Amygdala (tissue), 56 donors: ENCODE measurements around the gene HMGB1.
A peak's percentile ranks its signal among the peaks of the same experiment; 100 is the strongest.

Experiments used
- DNase-seq, 56 donors: peaks; one replicate each; lab custom pipeline; 2025; lab: John Stamatoyannopoulos, UW

HMGB1 gene

DNA sequence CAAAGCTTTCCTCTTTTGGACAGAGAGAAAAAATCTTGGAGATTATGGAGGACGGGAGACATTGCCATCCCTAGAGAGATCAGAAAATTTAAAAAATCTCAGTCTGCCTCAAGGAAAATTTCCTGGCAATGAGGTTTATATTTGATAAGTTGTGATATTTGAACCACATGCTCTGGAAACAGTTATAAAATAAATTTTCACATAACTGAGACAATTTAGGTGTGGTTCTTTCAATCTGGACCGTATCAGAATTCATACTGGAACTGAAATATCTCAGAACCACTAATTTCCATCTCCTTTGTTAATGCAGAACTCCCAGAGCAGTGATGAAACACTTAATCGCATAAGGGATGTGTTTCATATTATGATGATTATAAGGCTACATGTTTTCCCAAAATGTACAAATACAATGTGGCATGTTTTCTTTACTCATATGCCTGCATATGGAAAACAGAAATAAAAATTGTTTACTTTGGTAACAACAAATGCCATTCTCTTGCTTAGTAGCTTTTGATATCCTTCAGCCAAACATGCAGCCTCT lies 29.8 kb downstream of the HMGB1 start:
- no peak for DNase-seq

DNA sequence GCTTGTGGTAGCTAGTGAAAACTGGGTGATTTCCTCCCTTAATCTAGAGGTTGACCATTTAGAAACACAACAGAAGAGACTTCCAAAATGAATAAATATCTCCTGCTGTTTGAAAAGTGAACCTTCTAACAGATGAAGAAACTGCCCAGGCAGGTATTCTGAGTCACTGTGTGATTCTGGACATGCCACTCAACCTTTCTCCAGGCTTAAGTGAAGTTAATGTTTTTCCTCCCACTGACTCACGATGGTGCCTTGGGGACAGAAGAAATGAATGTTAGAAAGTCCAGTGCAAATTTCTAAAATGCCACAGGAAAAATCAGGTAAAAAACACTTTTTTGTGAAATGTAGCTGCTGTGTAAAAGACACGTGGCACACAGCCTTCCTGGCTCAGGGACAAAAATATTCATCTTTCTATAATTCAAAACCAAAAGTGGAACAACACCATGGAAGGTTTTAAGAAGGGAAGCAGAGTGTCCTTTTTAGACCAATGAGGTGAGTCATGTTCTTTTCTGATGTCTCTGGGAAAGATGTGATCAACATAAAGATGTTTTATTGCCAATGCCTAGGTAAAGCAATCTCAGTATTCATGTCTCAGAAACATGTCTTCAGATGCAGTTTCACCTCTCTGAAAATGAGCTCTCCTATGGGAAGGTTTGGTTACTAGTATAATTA lies 34.3 kb downstream of the HMGB1 start:
- no peak for DNase-seq

DNA sequence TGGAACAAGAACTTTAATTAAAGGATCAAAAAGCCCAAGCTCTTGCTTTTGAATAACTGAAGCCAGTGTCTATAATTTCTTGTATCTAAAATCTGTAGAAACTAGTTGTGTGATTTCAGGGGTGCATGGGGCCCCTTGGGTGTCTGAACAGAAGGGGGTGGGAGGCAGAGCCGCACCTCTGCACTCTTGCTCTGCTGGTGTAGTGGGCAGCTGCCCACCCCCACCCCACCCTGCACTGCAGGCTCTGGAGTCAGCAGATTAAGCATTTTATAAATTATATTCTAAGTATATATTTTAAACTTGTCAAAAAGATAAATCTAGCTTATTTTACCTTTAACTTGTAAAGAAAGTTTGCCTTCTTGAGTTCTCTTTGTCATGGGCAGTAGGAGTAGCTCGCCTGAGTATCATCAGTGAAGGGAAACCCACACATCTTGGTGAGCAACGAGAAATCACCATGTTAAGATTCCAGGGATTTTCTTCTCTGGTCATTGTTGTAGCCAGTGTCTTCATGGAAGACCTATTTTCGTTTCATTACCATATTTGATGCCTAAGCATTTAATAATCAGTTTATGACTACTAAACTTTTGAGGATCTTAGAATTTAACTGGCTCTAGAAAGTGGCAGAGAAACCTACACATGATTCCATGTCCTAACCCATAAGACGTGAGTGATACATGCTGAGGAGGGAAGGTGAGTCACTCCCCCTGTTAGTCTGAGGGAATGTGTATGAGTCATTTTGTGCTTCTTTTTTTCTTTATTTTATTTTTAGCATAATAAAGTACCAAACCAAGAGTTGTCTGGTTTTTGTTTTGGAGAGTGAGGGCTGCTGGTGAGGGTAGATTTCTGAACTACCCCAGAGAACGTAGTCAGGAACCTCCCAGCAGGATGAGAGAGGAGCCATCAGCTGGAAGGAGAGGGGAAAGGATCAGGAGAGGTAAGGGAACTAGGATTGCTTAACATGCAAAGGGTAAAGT lies 35.7 kb downstream of the HMGB1 start:
- DNase-seq, result no peak

DNA sequence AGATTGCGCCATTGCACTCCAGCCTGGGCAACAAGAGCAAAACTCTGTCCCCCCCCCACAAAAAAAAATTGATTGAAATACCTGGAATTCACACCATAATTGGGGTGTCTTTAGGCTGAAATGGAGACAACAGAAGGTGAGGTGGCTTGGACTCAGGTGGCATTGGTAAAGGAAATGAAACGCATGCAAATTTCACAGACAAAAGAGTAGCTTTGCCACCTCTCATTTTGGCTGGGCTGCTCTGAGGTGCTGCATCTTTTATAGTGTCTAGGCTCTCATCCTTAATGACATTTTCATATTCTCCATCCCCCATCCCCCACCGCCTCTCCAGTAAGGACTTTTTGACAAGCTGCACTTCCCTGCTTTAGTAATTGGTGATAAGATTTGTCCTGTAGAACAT lies 36.5 kb downstream of the HMGB1 start:
- no peak for DNase-seq

DNA sequence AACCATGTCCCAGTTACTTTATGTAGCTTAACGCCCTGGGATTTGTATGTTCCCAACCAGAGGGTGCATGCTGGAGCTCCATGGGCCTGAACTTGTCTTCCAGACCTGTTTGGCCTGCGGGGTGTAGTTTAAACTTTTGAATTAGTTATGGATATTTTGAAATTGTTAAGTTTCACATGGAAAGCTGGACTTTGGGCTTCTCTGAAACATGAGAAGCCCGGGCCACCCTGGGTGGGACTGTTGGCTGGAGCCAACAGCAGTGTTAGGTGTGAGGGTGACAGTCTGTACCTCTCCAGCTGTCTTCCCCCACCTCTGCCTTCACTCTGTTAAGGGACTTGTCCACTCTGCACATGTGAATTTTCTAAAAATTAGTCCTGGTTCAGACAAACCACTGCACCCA lies 41.8 kb downstream of the HMGB1 start:
- no peak for DNase-seq

DNA sequence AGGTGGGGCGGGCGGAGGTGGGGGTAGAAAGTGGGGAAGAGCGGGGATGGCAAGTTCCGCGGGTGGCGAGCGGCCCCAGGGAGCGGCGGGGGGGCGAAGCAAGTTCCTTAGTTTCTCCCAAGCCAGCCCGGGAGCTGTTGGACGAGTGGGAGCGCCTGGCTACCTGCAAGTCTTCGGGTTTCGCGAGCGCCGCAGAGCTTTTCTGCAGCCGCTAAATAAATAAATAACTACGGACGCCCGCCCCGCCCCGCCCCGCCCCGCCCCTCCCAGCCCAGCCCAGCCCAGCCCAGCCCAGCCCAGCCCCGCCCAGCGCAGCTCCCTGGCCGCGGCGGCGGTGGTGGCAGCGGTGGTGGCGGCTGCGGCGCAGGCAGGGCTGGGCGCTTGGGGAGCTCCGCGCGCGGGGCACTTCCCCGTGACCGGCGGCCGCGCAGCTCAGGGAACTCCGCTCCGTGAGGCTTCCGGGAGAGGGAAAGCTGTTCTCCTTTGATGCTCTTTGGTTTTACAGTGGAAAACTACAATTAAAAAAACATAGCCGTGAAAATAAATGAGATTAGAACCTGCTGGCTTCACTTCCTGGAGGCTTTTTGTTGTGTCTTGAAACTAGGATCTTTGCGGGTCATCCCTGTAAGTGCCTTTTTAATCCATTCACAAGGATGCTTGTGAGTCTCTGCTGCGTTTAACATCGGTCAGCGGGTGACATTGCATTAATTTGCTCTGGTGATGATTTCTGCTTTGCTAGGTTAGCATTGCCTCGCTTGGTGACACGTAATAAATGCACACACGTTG lies 43.5 kb downstream of the HMGB1 start, which contains the start of gene UBE2L5:
Gene UBE2L5 (plus strand): TSS at position 440 of the 786 bp plus-strand sequence. CDS start 5,498 bp downstream, outside the sequence.
- peak in 52 of 56 donors; percentile 7 to 89 (median 59) for DNase-seq

DNA sequence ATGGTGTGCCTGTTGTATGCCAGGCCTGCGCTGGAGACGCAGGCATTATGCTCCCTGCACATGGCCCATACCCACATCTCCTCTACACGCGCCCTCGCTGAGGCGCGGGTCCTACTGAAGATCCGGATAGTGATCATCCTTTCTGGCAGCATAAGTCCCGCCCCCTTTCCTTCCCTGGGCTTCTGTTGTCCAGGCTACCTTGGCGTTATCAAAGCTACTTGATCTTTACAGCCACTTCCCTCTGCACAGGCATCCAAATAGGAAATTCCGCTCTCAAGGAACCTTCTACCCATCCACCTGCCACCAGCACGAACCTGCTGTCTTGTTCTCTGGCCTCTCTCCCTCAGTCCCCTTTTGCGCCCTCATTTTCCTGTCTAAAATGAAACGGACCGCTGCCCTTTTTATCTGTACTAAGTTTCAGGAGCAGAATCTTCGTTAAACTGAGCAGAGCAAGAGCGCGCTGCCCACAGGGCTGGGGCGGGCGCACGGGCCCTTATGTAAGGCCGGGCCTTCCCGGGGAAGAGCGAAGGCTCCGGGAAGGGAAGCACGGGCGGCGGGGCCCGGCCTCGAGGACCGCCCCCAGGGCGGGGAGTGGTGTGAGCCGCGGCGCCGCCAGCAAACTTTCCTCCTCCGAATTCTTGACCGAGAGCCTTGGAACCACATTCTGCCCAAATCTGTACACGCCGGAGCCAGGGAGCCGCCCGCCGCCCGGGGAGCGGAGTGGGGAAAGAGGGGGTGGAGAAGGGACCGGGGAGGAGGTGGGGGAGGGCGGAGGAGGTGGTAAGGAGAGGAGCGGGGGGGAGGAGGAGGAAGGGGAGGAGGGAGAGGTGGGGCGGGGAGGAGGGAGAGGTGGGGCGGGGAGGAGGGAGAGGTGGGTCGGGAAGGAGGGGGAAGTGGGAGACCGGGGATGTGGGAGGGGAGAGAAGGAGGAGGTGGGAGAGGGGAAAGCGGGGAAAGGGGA lies 44.4 kb downstream of the HMGB1 start:
- peak in 50 of 56 donors; percentile 22 to 88 (median 54) for DNase-seq

DNA sequence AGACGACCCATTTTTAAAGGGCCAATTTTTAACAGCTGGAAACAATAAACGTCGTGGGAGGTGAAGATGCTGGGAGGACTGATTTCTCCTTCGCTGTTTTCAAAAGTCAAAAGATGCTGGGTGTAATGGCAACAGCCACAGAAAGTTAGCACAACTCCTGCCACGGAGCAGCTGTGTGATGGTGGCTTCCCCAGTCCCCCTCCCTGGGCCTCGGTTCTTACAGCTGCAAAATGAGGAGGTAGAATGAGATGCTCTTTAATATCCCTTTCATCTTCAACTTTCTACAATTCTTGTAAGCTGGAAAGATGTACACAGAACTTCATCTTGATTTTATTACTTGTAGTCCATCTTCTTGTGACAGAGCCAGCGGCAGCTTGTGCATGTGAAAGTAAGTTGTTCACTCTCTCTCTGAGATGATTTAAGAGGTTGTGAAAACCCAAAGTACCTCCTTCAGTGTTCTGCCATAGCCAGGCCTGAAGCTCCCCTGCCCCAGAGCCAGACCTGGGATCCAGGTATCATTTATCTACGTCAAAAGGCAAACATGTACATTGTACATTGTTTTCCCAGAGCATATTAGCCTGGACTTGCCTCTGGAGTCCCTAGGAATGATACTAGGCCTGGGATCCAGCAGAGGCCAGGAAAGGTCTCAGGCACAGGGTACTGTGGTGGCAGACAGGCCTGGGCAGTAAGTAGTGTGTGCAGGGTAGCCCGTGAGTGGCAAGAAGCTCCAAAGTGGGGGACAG lies 46.8 kb downstream of the HMGB1 start:
- no peak for DNase-seq

DNA sequence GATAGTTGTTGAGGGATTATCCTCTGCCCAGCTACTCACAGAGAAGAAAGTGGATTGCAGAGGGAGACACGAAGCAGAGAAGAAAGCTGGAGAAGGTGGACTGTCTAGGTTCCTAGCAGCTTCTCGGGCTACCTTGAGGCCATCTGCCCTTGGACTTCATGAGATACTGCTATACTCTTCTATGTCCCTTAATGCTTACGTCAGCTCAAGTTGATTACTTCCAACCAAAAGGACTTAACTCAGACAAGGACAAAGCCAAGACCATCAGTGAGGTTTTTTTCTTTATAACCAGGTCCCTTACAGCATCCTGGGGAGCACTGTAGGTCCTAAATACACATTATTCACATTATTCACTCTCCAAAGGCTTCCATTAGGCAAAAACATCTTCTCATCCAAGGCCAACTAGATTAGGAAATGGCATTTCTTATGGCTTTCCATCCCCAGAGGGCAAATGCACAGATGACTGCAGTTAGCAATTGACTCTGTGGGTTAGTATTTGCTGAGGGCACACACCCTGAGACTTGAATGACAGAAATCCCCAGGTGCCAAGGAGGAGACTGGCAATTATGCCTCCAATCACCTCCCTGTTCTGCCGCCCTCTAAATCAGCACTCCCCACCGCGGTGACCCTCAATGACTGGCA lies 47.5 kb downstream of the HMGB1 start:
- DNase-seq, result no peak

DNA sequence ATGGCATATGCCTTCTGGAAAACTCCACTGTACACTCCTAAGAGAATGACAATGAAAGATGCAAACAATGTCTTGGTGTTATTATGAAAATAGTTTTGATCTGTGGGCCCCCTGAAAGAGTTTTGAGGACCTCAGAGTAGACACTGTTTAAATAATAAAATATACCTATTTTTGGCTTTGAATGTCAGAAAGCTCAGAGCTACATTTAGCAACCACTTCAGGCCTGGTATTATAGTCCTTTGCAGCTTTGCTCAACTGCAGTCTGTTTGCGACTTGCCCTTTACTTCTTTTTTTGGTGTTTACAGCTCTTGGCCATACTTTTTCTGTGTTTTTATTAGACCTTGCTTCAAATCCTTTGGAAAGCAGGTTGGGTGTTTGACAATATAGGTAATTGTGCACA lies 49.3 kb downstream of the HMGB1 start:
- DNase-seq, result no peak

DNA sequence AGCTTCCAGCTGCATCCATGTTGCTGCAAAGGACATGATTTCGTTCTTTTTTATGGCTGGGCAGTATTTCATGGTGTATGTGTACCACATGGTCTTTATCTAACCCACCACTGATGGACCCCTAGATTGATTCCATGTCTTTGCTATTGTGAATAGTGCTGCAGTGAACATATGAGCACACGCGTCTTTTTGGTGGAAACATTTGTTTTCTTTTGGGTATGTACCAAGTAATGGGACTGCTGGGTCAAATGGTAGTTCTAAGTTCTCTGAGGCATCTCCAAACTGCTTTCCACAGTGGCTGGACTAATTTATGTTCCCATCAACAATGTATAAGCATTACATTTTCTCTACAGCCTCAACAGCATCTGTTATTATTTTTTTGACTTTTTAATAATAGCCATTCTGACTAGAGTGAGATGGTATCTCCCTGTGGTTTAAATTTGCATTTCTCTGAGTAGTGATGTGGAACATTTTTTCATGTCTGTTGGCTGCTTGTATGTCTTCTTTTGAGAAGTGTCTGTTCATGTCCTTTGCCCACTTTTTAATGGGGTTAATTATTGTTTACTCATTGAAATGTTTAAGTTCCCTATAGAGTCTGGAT lies 50.2 kb downstream of the HMGB1 start:
- DNase-seq, result no peak

DNA sequence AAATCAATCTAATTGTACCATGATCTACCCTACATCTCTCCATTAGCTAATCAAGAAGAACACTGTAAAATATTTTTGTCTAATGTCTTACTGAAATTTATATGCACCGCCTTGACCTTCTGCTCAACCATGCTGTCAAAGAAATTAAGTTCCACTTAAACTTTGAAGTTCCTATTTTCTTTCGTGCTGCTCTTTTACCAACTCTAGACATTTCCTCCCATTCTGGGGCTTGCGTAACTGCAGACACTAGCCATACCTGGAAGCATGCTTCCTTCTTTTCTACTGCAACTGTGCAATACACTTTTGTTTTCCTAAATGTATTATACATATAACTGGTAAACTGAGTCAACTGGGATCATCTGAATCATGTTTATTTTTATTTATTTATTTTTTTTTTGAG lies 51.9 kb downstream of the HMGB1 start:
- no peak for DNase-seq

DNA sequence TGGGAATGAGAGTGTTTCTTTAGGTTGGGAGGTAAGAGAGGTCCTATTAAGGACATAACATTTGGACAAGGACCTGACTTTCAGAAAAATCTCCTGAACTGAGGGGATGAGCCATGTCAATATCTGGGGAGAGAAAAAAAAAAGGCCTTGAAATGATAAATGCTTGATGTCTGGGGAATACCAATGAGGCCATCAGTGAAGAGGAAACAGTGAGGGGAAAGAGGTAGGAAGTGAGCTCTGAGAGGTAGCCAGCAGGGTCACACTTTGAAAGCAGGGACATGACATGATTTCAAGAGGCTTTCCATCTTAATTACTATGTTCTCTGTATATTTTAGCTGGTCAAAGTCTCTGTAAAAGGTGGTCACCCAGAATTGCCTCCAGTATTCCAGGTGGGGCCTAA lies 53.4 kb downstream of the HMGB1 start:
- DNase-seq, result no peak

DNA sequence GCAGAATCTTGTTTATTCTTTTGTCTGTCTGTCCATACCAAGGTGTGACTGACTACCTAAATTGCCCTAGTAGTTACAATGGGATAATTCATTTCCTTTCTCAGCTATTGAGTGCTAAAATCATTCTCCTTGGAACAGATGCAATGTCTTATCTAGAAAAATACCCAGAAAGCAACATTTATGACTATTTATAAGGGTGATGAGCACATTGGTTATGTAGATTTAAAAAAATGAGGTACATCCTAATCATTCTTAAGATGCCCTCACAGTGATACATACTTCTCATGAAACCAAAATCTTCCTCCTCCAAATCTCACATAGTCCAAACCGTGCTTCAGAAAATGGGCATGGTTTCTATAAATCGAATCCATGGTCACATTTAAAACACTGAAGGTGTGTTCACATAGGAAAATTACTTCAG lies 55.0 kb downstream of the HMGB1 start:
- no peak for DNase-seq

DNA sequence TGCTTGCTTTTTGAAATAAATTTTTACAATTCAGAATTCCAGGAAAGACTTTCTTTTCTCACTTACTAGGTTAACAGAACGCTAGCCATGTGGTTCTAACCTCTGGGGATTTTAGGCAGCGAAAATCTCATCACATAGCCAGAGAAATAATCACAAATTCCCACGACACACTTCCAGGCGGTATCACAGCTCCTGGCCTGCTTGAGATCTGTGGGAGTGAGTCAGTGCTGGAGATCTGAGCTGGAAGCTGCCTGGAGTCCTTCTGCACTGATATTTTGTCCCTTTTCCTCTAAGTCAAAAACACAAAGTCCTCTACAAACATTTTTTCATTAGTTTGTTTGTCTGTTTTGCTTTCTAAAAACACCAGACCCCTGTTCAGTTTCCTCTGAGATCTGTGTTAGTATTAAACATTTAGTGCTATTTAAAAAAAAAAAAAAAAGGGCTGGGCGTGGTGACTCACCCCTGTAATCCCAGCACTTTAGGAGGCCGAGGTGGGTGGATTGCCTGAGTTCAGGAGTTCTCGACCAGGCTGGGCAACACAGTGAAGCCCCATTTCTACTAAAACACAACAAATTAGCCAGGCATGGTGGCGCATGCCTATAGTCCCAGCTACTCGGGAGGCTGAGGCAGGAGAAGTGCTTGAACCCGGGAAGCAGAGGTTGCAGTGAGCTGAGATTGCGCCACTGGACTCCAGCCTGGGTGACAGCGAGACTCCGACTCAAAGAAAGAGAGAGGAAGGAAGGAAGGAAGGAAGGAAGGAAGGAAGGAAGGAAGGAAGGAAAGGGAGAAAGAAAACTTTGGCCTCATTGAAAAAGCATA lies 55.6 kb downstream of the HMGB1 start:
- DNase-seq, result peak in 1 of 56 donors; percentile 2

DNA sequence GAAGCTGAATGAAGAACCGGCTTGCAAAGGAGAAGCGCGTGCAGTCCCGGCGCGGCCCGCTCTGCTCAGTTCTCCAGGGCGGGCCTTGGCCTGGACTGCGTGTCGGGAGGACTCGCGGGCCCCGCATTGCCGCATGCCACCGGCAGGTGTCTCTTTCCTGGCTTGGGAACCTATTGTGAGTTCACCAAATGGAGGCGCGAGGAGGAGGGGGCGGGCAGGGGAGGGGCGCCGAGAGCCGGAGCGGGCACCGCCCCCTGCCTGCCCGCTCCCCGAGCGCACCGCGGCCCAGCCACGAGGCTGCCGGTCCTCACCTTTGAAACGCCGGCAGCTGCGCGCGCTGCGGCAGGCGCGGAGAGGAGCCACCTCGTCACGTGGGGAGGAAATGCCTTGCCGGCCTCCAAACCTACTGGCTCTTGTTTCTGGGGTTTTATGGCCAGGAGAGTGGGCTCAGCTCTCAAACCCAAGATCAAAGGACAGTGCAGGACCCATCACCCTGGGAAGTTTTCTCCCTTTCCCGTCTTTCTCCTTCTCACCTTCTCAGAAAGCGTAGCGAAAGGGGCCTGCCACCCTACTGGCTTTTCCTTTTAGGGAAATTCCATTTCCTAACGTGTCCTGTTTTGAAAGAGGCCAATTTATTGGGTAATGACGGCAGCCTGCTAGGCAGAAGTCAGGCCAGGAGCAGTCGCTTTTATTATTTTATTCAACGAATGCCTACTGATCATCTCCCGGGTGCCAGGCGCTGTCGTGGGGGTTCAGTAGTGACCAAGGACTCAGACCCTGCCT lies 57.2 kb downstream of the HMGB1 start:
- peak in 55 of 56 donors; percentile 14 to 90 (median 79) for DNase-seq
